Activated naive CD4-positive, alpha-beta T cell treated with anti-CD3 and anti-CD28 coated beads, Interleukin-2, amount 10 ng/mL, durations not matched to agents 7 days and 5 days (primary cell): ENCODE measurements around the gene MRPL47.

ENCODE experiments used
- CTCF ChIA-PET: fragments of 350-600 bp; sonication (Branson Sonifier 250); formaldehyde crosslinking; loops from one replicate; lab custom pipeline; 2021; ENCODE audit warnings: antibody characterized with exemption; lab: Charles Lee
- DNase-seq: peaks from one replicate; pipeline ENCODE4 v3.0.0-alpha.2; 2020
- H3K27ac Mint-ChIP-seq: one replicate; pipeline ENCODE4 v1.8.0; 2021; ENCODE audit warnings: mild to moderate bottlenecking, moderate library complexity, mixed read lengths
- H3K27me3 Mint-ChIP-seq: one replicate; pipeline ENCODE4 v1.8.0; 2021; ENCODE audit warnings: mild to moderate bottlenecking, mixed read lengths
- H3K36me3 Mint-ChIP-seq: one replicate; pipeline ENCODE4 v1.8.0; 2021; ENCODE audit warnings: mixed read lengths
- H3K4me1 Mint-ChIP-seq: one replicate; pipeline ENCODE4 v1.8.0; 2021; ENCODE audit warnings: mixed read lengths
- H3K4me3 Mint-ChIP-seq: one replicate; pipeline ENCODE4 v1.8.0; 2021; ENCODE audit warnings: mild to moderate bottlenecking, moderate library complexity, mixed read lengths
- H3K9me3 Mint-ChIP-seq: one replicate; pipeline ENCODE4 v1.8.0; 2021; ENCODE audit warnings: mixed read lengths

Gene MRPL47

DNA sequence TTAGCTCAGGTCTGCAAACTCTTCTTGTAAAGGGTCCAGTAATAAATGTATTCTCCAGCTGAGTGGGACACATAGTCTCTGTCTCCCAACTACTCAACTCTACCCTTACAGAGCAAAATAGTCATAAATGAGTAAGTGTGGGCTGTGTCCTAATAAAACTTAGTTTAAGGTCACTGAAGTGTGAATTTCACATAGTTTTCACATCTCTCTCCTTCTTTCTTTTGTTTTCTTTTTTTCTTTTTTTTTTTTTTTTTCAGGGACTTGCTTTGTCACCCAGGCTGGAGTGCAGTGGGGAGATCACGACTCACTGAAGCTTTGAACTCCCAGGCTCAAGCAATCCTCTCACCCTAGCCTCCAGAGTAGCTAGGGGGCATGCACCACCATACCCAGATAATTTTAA is 43.6 kb downstream of the MRPL47 start:
- CTCF ChIA-PET = interaction anchor here (0.6 kb wide), 1 partner anchor 375 kb away, joined by 3 read pairs; no protein-coding TSS in a partner anchor
- H3K36me3 Mint-ChIP-seq = peaks cover 6% of the 10 kb centered on the region
- no peak overlapping the region for H3K27ac Mint-ChIP-seq
- no peaks in the 10 kb centered on the region for H3K9me3 Mint-ChIP-seq
- no peak for DNase-seq
- peaks cover 13% of the 10 kb centered on the region for H3K27me3 Mint-ChIP-seq
- H3K4me3 Mint-ChIP-seq = no peak overlapping the region
- peaks cover 30% of the 10 kb centered on the region for H3K4me1 Mint-ChIP-seq

GRCh38 chr3:179558742-179559364 is 45.6 kb downstream of the MRPL47 start:
- no peak overlapping the region for H3K27ac Mint-ChIP-seq
- H3K27me3 Mint-ChIP-seq = peaks cover 13% of the 10 kb centered on the region
- H3K4me3 Mint-ChIP-seq = no peak overlapping the region
- peak; percentile 70 for DNase-seq
- H3K4me1 Mint-ChIP-seq = peaks cover 12% of the 10 kb centered on the region
- CTCF ChIA-PET = interaction anchor here (0.6 to 2.0 kb wide), 5 partner anchors 26 to 238 kb away, joined by 3 to 9 read pairs (median 3); partner anchors contain the start of gene MFN1
- no peaks in the 10 kb centered on the region for H3K9me3 Mint-ChIP-seq
- H3K36me3 Mint-ChIP-seq = peaks cover 2% of the 10 kb centered on the region

GRCh38 chr3:179551349-179552105 is 52.9 kb downstream of the MRPL47 start:
- DNase-seq = no peak
- Mint-ChIP-seq H3K9me3 (no peaks in the 10 kb centered on the region), H3K4me1 (no peaks in the 10 kb centered on the region), H3K27me3 (peaks cover 5% of the 10 kb centered on the region), H3K27ac (no peak overlapping the region), H3K36me3 (no peaks in the 10 kb centered on the region), H3K4me3 (no peak overlapping the region)
- CTCF ChIA-PET = interaction anchor here (0.7 kb wide), 1 partner anchor 105 kb away, joined by 3 read pairs; no protein-coding TSS in a partner anchor

GRCh38 chr3:179546814-179547241 is 57.6 kb downstream of the MRPL47 start:
- Mint-ChIP-seq H3K27ac (no peak overlapping the region), H3K27me3 (peaks cover 18% of the 10 kb centered on the region), H3K9me3 (no peaks in the 10 kb centered on the region), H3K4me1 (no peaks in the 10 kb centered on the region), H3K4me3 (no peak overlapping the region), H3K36me3 (no peaks in the 10 kb centered on the region)
- DNase-seq = no peak
- CTCF ChIA-PET = no interaction called here

GRCh38 chr3:179544981-179545645 is 59.3 kb downstream of the MRPL47 start:
- Mint-ChIP-seq H3K27me3 (peaks cover 18% of the 10 kb centered on the region), H3K36me3 (no peaks in the 10 kb centered on the region), H3K4me3 (no peak overlapping the region), H3K9me3 (no peaks in the 10 kb centered on the region), H3K27ac (no peak overlapping the region), H3K4me1 (no peaks in the 10 kb centered on the region)
- DNase-seq = no peak
- CTCF ChIA-PET = no interaction called here

GRCh38 chr3:179542375-179542774 is 62.1 kb downstream of the MRPL47 start:
- Mint-ChIP-seq H3K4me3 (no peak overlapping the region), H3K27ac (no peak overlapping the region), H3K4me1 (no peaks in the 10 kb centered on the region), H3K36me3 (no peaks in the 10 kb centered on the region), H3K9me3 (no peaks in the 10 kb centered on the region), H3K27me3 (peaks cover 18% of the 10 kb centered on the region)
- no peak for DNase-seq
- CTCF ChIA-PET = no interaction called here

- no peak for DNase-seq
- Mint-ChIP-seq H3K27ac (no peak overlapping the region), H3K36me3 (no peaks in the 10 kb centered on the region), H3K4me3 (no peak overlapping the region), H3K9me3 (no peaks in the 10 kb centered on the region), H3K27me3 (peaks cover 13% of the 10 kb centered on the region), H3K4me1 (no peaks in the 10 kb centered on the region)
- CTCF ChIA-PET = no interaction called here
These were observed 62.8 kb downstream of the MRPL47 start for GRCh38 chr3:179541596-179541995.

DNA sequence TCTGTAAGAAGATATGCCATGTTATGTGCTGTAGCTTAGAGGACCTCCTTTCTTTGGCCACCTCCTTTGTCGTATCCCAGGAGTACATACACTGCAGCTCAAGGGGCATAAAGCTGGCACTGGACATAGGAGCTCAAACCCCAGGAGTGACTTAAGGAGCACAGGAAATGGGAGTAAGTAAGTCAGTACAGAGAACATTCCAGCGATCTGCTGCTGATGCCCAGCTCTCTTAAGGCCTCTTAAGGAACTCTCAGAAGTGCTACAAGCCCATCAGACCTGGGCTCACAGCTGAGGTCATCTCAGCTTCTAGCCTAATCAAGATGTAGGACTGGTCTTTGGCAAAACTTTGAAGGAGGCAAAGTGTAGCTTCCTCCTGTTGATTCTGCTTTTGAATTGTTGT is 63.3 kb downstream of the MRPL47 start:
- peaks cover 12% of the 10 kb centered on the region for H3K27me3 Mint-ChIP-seq
- H3K4me3 Mint-ChIP-seq = no peak overlapping the region
- CTCF ChIA-PET = no interaction called here
- H3K4me1 Mint-ChIP-seq = no peaks in the 10 kb centered on the region
- H3K27ac Mint-ChIP-seq = no peak overlapping the region
- H3K36me3 Mint-ChIP-seq = no peaks in the 10 kb centered on the region
- no peaks in the 10 kb centered on the region for H3K9me3 Mint-ChIP-seq
- DNase-seq = no peak
